Muscle of back (tissue), 11 donors: Measurements from ENCODE around the gene PSTPIP1. TPM values are rescaled to one million over a fixed set of nuclear protein-coding genes. Genes with fewer than 3 reads are reported as not detected.

Experiments used
- DNase-seq, 3 donors: peaks; one replicate each; pipeline versions ENCODE4 v3.0.0 to v3.0.0-alpha.2; 2013
- polyA plus RNA-seq, 10 donors: library from polyadenylated mRNA; unstranded; fragments of 120-200 nt; gene quantifications; one replicate each; pipeline ENCODE4 v1.2.1, GENCODE V29; 2013; ENCODE audit not compliant: insufficient read length in 10 of 10

PSTPIP1 gene
- polyA plus RNA-seq, 10 donors, result 1.4 to 6.6 (median 2.1) TPM

DNA sequence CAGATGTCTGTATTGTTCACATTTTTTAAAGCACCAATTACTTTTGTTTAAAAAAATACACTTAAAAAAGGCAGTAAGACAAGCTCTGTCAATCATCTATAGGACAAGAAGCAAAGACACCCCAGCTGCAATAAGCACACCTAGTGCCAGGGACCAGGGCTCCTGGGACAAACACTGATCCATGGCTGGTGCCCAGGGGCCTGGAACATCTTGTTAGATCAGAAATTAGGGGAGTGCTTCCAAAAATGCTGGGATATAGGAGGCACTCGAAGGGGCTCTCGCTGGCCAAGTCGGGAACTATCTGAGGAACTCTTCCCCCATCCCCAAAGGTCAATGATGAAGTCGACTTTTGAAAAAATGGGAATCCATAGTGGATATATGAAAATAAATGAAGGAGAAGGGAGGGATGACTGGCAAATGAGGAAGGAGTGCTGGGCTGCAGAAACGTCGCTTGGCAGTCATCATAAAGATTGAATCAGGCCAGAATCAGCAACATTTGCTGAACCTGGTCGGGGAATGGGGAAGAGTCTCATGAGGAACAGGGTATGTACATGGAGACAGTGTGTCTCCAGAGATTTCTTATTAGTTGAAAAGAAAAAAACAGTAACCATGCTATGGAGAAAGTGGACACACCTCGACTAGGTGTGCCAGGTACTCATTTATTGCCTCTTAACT, 47.5 kb downstream of the PSTPIP1 start:
- DNase-seq, result no peak

DNA sequence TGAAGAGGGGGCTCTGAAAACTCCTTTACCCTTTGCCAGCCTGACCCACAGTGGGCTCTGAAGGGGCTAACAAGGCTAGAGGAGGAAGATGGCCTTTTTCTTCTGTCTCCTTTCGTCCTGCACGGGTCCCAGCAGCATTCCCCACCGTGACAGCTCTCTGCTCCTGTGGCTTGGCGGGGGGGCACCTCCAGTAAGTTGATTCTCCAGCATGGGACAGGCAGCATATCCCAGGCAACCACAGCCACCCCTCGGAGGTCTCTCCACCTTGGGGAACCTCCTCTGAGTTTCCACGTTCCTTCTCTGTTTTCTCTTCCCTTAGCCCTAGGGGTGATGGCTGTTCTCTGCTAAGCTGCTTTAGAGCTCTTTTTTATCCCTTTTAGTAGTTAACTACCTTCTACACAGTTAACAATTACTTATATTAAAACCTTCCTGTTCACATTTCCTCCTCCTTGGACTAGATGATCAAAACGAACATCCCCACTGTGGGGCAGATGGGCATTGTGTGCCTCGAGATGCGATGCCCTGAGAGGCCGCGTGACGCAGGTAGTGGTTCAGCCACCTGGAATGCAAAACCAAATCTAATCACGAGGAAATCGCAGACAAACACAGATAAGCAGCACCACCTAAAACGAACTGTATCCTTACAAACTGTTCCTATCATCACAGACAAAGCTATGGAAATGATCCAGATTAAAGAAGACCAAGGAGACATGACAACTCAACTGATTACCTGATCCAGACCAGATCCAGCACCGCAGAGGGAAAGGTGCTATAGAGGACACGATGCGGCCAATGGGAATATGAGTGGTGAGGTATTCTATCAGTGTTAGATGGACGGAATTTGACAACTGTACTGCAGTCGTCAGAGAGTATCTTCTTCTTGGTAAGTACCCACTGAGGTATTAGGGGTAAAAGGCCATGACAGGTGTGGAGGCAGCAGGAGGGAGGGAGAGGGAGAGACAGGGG, 48.3 kb downstream of the PSTPIP1 start:
- no peak for DNase-seq

DNA sequence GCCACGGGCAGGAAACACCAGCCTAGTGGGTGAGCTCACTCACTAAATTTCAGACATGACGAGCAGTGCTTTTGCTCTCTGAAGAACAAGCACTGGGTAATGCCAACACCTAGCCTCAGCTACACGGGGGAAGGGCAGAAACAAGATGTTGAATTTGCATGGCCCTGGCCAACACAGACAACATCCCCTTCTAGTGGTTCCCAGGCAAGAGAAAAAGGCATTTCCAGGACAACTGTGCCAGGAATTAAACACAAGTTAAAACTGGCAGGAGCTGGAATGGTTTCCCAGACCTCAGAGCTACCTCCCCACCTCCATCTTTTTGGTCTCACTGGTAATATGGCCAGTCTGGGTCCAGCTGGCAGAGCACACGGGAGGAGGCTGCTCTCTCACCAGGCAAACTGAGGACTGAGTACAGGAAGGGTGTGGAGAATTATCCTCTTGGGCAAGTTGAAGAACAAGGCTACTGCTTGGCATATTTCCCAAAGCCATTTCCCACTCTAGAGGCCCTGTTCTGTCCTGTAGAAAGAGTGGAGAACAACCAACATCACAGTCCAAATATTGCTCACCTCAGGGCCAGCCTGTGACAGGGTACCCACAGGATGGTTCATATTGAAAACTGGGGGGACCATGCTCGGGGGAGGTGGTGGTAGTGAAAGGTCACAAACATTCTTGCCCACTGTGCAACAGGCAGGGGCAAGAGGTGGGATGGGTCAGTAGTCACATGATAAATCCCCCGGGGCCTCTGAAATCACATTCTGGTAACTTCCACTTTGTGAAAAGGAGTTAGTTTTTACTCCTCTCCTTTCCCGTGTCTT, 49.5 kb downstream of the PSTPIP1 start:
- DNase-seq, result no peak

DNA sequence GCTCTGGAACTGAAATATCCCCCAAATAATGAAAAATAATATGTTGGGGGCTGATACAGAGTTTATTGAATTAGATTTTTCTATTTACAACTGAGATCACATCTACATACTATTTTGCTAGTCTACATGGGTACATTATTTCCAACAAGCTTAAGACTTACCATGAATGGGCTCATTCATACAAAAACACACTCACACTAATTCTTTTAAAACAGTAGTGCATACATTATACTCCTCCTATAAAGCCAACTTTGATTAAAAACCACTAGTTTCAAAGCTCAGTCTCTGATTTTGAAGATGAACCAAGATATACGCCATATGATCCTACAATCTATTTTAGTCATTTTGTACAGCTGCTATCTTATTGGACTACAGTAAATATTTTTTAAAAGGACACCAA, 51.1 kb downstream of the PSTPIP1 start:
- no peak for DNase-seq

DNA sequence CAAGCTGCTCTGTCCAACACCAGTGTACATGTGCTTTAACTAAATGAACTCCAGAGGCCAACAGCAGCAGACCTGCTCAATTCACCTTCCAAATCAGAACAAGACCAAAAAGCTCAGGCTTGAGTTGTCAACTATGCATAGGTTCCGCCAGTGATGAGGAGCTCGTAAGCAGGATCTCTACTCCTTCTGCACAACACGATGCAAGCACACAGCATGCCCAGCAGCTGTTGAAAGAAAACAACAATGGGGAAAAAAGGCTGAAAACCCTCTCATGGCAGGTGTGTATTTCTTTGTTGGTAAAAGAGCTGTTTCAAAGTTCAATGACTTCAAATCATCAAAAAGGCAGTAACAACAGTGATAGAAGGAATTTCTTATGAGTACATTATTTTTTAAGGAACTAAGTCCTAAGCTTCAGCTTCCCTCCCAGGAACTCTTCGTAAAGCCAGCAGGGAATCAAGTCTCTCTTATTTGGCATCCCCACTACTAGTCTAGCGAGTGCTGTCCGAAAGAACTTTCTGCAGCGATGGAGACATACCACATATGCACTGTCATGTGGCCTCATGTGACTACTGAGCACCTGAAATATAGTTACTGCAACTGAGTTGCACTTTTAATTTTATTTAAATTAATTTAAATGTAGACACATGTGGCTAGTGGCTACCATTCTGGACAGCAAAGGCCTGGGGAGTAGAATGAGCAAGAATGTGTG, 51.9 kb downstream of the PSTPIP1 start:
- no peak for DNase-seq

DNA sequence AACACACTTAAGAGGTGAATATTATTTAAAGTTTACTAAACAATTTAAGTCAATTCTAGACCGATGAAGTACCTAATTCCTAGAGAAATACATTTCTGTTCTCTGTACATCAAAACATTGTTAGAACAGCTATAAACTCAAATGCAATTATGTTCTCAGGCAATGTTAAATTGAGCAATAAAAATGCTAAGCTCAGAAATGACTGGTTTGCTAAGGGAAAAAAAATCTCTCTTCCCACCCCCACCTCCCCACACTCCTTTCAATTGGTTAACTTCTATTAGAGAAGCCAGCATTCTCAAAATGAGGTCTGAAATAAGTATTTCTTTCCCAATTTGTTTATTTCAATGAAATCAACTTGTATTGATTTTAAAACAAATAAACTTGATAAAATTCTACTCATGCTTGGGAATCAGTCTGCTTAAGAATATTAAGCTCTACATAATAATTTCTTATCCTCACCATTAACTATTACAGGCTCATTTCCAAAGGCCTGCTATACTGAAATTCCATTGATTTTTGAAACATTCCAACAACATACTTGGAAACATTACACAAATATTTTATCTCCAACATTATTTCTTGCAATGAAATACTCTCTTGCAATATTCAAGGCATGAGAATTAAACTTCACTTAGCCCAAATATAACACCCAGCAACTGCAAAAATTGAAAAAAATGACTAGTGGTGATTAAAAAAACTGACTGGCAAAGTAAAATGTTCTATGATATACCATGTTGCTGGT, 53.4 kb downstream of the PSTPIP1 start:
- no peak for DNase-seq

DNA sequence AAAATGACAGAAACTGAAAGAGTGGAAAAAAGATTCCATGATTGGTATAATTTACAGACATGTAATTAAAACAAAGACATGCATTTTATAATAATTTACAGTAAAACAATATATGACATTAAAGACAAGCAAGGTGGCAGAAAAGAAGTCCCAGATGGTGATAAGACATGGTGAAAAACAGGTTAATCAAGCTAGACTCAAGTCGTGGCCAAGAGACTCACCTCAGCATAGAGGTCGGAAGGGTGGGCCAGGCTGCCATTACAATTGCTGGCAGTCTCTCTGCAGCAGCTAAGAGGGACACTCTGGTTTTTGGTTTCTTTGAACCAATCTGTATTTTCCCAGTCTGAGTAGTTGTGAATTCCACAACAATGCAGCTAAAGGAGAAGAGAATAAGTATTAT, 57.6 kb downstream of the PSTPIP1 start:
- DNase-seq, result no peak

DNA sequence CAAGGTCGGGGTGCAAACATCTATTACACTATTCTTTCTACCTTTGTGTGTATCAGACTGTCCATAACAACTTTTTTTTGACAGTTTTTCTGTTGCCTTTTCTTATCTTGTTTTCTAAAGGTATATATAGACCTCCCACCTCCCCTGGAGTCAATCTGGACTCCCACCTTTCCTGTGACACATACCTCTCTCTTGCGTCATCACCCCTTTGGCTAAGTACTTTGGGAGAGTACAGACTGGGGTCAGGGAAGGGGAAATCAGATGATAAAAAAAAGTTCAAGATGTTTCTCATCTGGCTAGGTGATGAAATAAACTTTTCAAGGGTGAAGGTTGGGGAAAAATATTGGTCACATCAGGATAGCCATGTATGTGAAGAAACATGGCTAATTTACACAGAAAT, 58.8 kb downstream of the PSTPIP1 start:
- DNase-seq, result no peak

DNA sequence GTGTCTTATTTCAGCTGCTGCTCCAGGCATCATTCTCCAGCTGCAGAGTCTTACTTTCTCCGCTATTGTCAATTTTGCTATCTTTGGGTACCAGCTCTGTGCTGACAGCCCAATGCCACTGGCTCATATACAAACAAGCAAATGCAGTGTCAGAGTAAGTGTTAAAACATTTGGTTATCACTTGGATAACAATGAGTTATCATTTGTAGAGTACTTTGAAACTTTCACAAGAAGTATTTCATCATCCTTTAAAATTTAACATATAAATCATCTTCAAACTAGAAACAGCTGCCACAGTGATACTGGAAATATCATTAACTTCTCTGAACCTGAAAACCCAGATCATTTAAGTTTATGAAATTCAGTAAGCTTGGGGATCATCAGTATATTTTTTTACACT, 62.1 kb downstream of the PSTPIP1 start:
- no peak for DNase-seq

DNA sequence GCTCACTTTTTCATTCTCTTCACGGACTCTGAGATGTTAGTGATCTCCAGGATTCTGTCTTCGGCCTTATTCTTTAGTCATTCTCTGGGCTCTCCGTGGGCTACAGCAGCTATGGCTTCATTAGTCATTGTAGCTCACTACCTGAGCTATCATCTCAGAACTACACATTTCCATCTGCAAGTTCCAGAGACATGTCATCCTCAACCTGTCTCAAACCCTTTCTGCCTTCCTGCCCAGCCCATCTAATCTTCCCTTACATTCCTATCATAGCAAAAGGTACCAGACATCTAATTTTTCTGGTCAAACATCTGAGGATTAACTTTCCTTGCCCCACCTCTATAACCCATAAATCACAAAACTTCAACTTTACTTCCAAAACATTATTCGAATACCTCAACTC, 62.8 kb downstream of the PSTPIP1 start:
- DNase-seq, result no peak

DNA sequence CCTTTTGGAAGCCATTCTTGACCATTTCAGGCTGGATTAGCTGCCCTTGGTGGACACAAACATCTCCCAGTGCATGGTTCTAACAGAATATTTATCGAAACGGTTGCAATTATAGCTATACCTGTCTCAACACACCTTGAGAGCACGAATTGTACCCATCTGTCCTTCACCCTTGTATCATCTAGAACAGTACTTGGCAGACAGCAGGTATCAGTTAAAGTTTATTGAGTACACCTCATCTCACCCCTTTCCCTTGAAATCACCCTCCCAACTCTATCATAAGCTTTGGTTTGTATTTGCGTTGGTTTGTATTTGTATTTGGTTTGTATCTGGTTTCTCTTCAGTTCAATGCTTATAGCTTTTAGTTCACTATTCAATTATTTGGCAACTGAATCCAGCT, 63.5 kb downstream of the PSTPIP1 start:
- DNase-seq, result no peak

DNA sequence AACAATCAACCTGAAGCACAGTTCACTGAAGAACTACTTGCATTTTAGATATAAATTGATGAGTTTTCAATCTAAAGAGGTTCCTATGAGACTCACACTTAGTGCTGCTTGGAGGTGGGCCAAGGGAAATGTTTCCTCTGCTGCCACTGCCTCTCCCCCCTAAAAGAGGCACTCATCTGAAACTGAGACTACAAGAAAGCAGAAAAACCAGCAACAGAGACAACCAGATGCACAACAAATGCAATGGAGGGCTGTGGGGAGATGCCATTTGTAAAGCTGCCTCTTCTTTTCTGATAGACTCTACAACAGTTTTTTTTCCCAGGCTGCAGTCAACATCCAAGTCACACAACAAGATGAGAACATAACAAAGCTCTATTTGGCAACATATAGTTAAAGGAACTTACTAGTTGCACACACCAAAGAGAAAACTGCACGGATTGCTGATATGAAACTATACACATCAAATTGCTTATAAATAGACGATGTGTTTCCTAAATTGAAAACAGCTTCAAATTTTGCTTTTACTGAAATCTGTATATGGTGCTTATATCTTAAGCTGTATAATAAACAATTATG, 64.9 kb downstream of the PSTPIP1 start:
- peak in 2 of 3 donors; percentile 45 to 69 for DNase-seq

DNA sequence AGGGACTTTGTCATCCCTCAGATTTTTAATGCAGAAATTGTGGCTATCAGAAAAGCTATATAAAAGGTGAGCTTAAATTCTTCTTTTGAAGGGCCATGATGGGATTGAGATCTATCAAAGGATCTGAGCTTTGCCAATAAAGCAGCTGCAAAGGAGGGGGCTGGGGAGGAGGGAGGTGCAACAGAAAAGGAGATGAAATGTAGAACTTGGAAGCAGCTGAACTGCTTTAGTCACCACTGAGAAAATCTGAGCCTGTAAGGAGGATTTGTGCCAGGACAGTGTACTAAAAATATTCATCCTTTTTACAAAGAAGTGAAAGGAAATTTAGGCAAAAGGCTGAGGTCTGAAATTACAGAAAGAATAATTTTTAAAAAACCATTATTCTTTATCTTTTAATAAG, 65.6 kb downstream of the PSTPIP1 start:
- peak; percentile 69 to 84 (median 76) for DNase-seq

DNA sequence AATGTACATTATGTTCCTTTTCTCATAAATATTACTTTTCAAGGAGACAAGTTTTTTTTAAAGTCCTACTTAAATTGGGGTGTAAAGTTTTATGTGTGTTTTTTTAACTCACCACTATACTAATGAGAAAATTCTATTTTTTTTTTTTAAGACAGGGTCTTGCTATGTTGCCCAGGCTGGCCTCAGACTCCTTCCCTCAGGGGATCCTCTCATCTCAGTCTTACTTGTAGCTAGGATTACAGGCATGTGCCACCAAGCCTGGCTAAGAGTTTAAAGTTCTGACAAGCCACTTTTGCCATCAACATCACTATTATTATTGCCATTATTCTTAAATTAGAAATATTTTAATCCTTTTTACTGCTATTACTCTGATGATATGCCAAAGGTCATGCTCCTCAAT, 68.3 kb downstream of the PSTPIP1 start:
- no peak for DNase-seq

DNA sequence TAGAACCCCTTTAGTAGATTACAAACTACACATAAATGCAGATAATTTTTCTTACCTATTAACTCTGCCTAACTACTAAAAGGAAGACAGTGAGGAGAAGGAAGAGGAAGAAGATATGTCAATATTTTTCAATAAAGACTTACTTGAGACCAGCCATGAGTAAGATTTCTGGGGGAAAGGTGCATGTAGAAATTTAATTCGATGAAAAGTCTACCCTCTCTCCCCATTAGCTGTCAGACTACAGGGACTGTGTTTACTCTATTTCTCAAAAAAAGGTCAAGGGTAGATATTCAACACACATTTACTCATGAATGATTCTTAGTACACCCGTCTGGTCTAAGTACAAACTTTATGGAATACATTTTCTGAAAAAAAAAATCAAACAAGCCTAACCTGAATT, 69.1 kb downstream of the PSTPIP1 start:
- no peak for DNase-seq

DNA sequence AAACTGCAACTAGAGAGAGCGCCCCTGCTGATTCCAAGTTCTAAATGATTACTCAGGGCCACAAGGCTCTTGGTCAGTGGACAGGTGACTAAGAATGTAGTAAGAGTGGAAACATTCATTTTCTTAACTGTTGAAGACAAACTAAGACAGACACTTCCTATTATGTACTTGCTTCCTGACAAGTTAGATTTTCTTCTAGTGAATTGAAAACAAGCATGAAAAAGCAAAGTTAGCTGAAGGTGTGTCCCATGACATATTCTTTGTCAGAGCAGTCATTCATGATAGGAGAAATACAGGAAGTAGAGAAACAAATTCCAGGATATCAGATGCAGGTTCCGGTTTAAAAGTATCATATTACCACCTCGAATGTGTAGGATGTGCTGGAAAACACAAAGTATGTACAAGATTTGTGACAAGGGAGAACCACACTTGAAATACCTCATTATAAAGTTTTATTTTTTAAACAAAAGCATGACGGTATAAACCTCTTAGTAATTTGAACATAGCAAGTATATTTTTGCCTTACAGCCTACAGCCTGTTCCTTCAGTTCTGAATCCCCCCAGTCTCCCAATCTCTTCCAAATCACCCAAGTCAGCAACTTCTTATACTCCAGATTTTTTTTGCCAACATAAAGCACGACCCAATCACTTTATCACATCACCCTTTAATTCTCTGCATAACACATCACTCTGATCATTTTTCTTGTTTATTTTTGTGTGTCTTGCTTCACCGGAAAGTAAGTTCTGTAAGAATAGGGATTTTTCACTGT, 69.8 kb downstream of the PSTPIP1 start:
- no peak for DNase-seq

DNA sequence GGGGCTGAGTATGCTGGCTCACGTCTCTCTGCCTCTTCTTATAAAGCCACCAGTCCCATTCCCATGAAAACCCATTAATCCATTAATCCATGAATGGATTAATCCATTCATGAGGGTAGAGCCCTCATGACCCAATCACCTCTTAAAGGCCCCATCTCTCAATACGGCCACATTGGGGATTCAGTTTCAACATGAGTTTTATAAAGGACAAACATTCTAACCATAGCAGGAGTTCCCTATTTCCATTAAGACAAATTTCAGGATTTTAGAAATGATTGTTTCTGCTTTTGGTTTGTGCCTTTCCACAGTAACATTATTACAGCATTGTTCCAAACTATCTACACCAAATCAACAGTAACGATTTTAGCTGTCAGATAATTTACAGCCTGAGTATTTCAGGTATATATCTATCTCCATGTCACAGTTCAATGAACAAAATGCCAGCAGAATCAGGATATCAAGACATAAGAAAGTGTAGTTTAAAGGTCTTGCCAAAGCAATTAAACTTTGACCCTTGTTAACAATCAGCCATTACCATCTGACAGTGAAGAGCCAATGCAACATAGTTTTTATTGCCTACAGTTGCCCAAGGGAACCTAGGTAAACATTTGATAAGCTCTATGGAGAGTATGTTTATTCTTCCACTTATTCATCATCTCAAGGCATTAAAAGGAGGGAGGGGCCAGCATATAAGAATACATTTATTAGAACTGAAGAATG, 72.2 kb downstream of the PSTPIP1 start:
- DNase-seq, result no peak

DNA sequence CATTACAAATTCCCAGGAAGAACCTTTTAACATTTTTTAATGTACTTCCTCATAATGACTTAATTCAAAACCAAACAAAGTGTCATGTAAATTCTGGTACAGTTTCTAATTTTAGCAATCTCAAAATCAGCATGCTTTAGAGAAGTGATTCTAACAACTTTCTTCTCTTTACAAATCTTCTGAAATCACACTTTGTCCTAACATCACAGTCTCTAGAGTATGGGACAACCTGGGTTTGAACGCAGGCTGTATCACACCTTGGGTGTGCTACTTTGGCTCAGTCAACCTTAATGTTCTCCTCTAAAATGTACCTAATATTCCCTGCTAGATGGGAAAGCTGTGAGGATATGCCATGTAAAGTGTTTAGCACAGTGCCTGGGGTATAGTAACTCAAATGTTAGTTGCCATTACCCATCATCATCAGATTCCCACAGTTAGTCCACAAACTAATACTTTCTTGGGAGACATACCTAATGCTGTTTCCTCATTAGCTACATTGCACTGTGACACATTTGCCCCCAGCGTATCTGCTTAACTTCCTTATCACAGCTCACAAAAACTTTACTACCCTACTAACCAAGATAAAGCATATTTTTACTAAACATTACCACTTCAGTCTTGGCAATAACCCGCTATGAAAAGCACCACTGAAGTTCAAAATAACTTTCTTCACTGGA, 72.9 kb downstream of the PSTPIP1 start:
- DNase-seq, result no peak
